HCT116 (cell line): ENCODE results near the gene PXK.

Experiments
- CEBPB ChIP-seq: IDR thresholded peaks from 2 replicates; pipeline ENCODE4 v1.6.1; 2012; ENCODE audit warnings: low read depth
- EZH2phosphoT487 ChIP-seq: fragments of 200-600 bp; IDR thresholded peaks from 2 replicates; pipeline ENCODE4 v1.6.1; 2018; ENCODE audit warnings: antibody characterized with exemption, borderline replicate concordance
- FOSL1 ChIP-seq: IDR thresholded peaks from 2 replicates; pipeline ENCODE4 v1.6.1; 2012; ENCODE audit warnings: low read depth
- POLR2A ChIP-seq: IDR thresholded peaks from 2 replicates; pipeline ENCODE4 v1.7.0; 2011; ENCODE audit warnings: borderline replicate concordance; ENCODE audit not compliant: insufficient read depth, insufficient read length; ENCODE audit errors: extremely low read depth
- POLR2AphosphoS5 ChIP-seq: IDR thresholded peaks from 2 replicates; pipeline ENCODE4 v1.6.1; 2011; ENCODE audit warnings: mild to moderate bottlenecking, low read depth, low read length, moderate library complexity
- SP1 ChIP-seq: IDR thresholded peaks from 2 replicates; pipeline ENCODE4 v1.6.1; 2012; ENCODE audit warnings: low read depth
- TCF7L2 ChIP-seq: IDR thresholded peaks from 2 replicates; pipeline ENCODE4 v1.7.0; 2011; ENCODE audit warnings: borderline replicate concordance, inconsistent platforms; ENCODE audit not compliant: insufficient read depth, insufficient read length; ENCODE audit errors: extremely low read depth
- YY1 ChIP-seq: IDR thresholded peaks from 2 replicates; pipeline ENCODE4 v1.6.1; 2011; ENCODE audit warnings: low read length, low read depth, moderate library complexity, mild to moderate bottlenecking; ENCODE audit not compliant: insufficient replicate concordance; ENCODE audit errors: extremely low read depth
- ZBTB33 ChIP-seq: IDR thresholded peaks from 2 replicates; pipeline ENCODE4 v1.6.1; 2011; ENCODE audit warnings: mild to moderate bottlenecking, low read length, moderate library complexity; ENCODE audit not compliant: insufficient replicate concordance; ENCODE audit errors: extremely low read depth
- TF ChIP-seq, protein P1 (sequence below), 3 experiments: fragments of 200-600 bp in 1 of 3; sonication (generic) in 1 of 3; IDR thresholded peaks in 2 of 3; conservative IDR thresholded peaks in 1 of 3; 2 replicates each; pipeline ENCODE4 v1.5.1; 2012 to 2017; ENCODE audit warnings: low read depth in 2 of 3, low read length in 2 of 3, antibody characterized with exemption in 1 of 3, borderline replicate concordance in 1 of 3, control low read depth in 1 of 3, mild to moderate bottlenecking in 1 of 3, mixed read lengths in 1 of 3, mixed run types in 1 of 3, moderate library complexity in 1 of 3; ENCODE audit not compliant: insufficient read depth in 1 of 3

GRCh38 chr3:58361866-58362265 lies 29.2 kb downstream of the PXK start:
- TF ChIP-seq CEBPB, result no peak
- TF ChIP-seq, protein P1, sequence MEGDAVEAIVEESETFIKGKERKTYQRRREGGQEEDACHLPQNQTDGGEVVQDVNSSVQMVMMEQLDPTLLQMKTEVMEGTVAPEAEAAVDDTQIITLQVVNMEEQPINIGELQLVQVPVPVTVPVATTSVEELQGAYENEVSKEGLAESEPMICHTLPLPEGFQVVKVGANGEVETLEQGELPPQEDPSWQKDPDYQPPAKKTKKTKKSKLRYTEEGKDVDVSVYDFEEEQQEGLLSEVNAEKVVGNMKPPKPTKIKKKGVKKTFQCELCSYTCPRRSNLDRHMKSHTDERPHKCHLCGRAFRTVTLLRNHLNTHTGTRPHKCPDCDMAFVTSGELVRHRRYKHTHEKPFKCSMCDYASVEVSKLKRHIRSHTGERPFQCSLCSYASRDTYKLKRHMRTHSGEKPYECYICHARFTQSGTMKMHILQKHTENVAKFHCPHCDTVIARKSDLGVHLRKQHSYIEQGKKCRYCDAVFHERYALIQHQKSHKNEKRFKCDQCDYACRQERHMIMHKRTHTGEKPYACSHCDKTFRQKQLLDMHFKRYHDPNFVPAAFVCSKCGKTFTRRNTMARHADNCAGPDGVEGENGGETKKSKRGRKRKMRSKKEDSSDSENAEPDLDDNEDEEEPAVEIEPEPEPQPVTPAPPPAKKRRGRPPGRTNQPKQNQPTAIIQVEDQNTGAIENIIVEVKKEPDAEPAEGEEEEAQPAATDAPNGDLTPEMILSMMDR (IDR thresholded peaks at IDR 0.05 in 2 of 3, conservative IDR thresholded peaks at IDR 0.05 in 1 of 3; ENCODE audit: borderline replicate concordance in 1 of 3, insufficient read depth in 1 of 3, low read depth in 2 of 3, low read length in 2 of 3), result no peak
- TF ChIP-seq TCF7L2, result no peak
- no peak for TF ChIP-seq EZH2phosphoT487
- no peak for TF ChIP-seq ZBTB33
- no peak for TF ChIP-seq POLR2A
- TF ChIP-seq YY1, result no peak
- TF ChIP-seq SP1, result no peak
- no peak for TF ChIP-seq FOSL1
- no peak for TF ChIP-seq POLR2AphosphoS5
